Activated CD8-positive, alpha-beta T cell treated with anti-CD3 and anti-CD28 coated beads, Interleukin-2, amount 10 ng/mL, durations not matched to agents 7 days and 5 days (primary cell): ENCODE measurements around the gene PCNA. TPM values are rescaled to one million over a fixed set of nuclear protein-coding genes. Genes with fewer than 3 reads are reported as not detected.

ENCODE experiments used
- ATAC-seq: fragments of 150-1000 bp; cut with Tn5 transposase; one replicate; pipeline ENCODE4 v1.10.0; 2021; ENCODE audit warnings: moderate library complexity
- CTCF ChIA-PET: fragments of 350-600 bp; sonication (Branson Sonifier 250); formaldehyde crosslinking; loops from one replicate; lab custom pipeline; 2021; ENCODE audit warnings: antibody characterized with exemption; lab: Charles Lee
- POLR2A ChIA-PET: fragments of 350-600 bp; sonication (Branson Sonifier 250); formaldehyde crosslinking; loops from one replicate; lab custom pipeline; 2021; ENCODE audit warnings: antibody characterized with exemption; lab: Charles Lee
- DNase-seq: peaks from one replicate; pipeline ENCODE4 v3.0.0-alpha.2; 2020
- H3K27ac Mint-ChIP-seq: one replicate; pipeline ENCODE4 v1.8.0; 2021; ENCODE audit warnings: mild to moderate bottlenecking, mixed read lengths
- H3K27me3 Mint-ChIP-seq: one replicate; pipeline ENCODE4 v1.8.0; 2021; ENCODE audit warnings: low read depth, mixed read lengths
- H3K36me3 Mint-ChIP-seq: one replicate; pipeline ENCODE4 v1.8.0; 2021; ENCODE audit warnings: low read depth, mixed read lengths
- H3K4me1 Mint-ChIP-seq: one replicate; pipeline ENCODE4 v1.8.0; 2021; ENCODE audit warnings: low read depth, mixed read lengths
- H3K4me3 Mint-ChIP-seq: one replicate; pipeline ENCODE4 v1.8.0; 2021; ENCODE audit warnings: mild to moderate bottlenecking, mixed read lengths
- H3K9me3 Mint-ChIP-seq: one replicate; pipeline ENCODE4 v1.8.0; 2022; ENCODE audit warnings: mixed read lengths; ENCODE audit not compliant: insufficient read depth
- total RNA-seq, 2 experiments: library from RNA; stranded (reverse); gene quantifications; one replicate each; pipeline ENCODE4 v1.2.3, GENCODE V29; 2021

PCNA gene
- total RNA-seq, 2 experiments from 2014 or later, result 607 to 613 TPM

GRCh38 chr20:5140195-5140594 is 20.4 kb upstream of the PCNA start:
- ATAC-seq, result no peak
- Mint-ChIP-seq H3K9me3 (no peaks in the 10 kb centered on the region), H3K36me3 (peaks cover 14% of the 10 kb centered on the region), H3K4me1 (peaks cover 4% of the 10 kb centered on the region), H3K27me3 (no peaks in the 10 kb centered on the region), H3K4me3 (no peak overlapping the region), H3K27ac (no peak overlapping the region)
- POLR2A ChIA-PET, result no interaction called here
- CTCF ChIA-PET, result interaction anchor here (0.7 to 1.4 kb wide), 2 partner anchors 29 to 452 kb away, joined by 3 to 4 read pairs; no protein-coding TSS in a partner anchor
- no peak for DNase-seq

GRCh38 chr20:5136096-5136495 is 16.3 kb upstream of the PCNA start:
- ChIA-PET POLR2A (interaction anchor here (0.9 kb wide), 1 partner anchor 10 kb away, joined by 3 read pairs; the partner anchor contains the start of gene CDS2), CTCF (no interaction called here)
- H3K27ac Mint-ChIP-seq, result no peak overlapping the region
- H3K4me3 Mint-ChIP-seq, result no peak overlapping the region
- no peak for ATAC-seq
- no peaks in the 10 kb centered on the region for H3K27me3 Mint-ChIP-seq
- peaks cover 6% of the 10 kb centered on the region for H3K36me3 Mint-ChIP-seq
- peaks cover 8% of the 10 kb centered on the region for H3K4me1 Mint-ChIP-seq
- DNase-seq, result no peak
- H3K9me3 Mint-ChIP-seq, result no peaks in the 10 kb centered on the region

GRCh38 chr20:5135363-5136012 is 15.7 kb upstream of the PCNA start:
- H3K9me3 Mint-ChIP-seq, result no peaks in the 10 kb centered on the region
- no peak for ATAC-seq
- no peak overlapping the region for H3K4me3 Mint-ChIP-seq
- no peak for DNase-seq
- H3K27me3 Mint-ChIP-seq, result no peaks in the 10 kb centered on the region
- POLR2A ChIA-PET, result interaction anchor here (0.9 kb wide), 1 partner anchor 9 kb away, joined by 3 read pairs; the partner anchor contains the start of gene CDS2
- H3K36me3 Mint-ChIP-seq, result peaks cover 6% of the 10 kb centered on the region
- peaks cover 9% of the 10 kb centered on the region for H3K4me1 Mint-ChIP-seq
- no peak overlapping the region for H3K27ac Mint-ChIP-seq
- CTCF ChIA-PET, result no interaction called here

- no peak overlapping the region for H3K27ac Mint-ChIP-seq
- ChIA-PET POLR2A (no interaction called here), CTCF (interaction anchor here (3.8 kb wide), 1 partner anchor 59 kb away, joined by 29 read pairs; no protein-coding TSS in a partner anchor)
- no peaks in the 10 kb centered on the region for H3K27me3 Mint-ChIP-seq
- no peak for DNase-seq
- ATAC-seq, result no peak
- H3K36me3 Mint-ChIP-seq, result peaks cover 6% of the 10 kb centered on the region
- peaks cover 10% of the 10 kb centered on the region for H3K4me1 Mint-ChIP-seq
- no peaks in the 10 kb centered on the region for H3K9me3 Mint-ChIP-seq
- H3K4me3 Mint-ChIP-seq, result no peak overlapping the region
Observed at GRCh38 chr20:5133998-5134397, 14.2 kb upstream of the PCNA start.

- no peak overlapping the region for H3K27ac Mint-ChIP-seq
- no peaks in the 10 kb centered on the region for H3K9me3 Mint-ChIP-seq
- ChIA-PET POLR2A (interaction anchor here (1.3 kb wide), 2 partner anchors 12 to 59 kb away, joined by 3 to 4 read pairs; partner anchors contain the start of gene PCNA), CTCF (interaction anchor here (1.0 to 3.8 kb wide), 4 partner anchors 13 to 317 kb away, joined by 3 to 29 read pairs (median 7); no protein-coding TSS in a partner anchor)
- peaks cover 13% of the 10 kb centered on the region for H3K36me3 Mint-ChIP-seq
- no peak for ATAC-seq
- H3K27me3 Mint-ChIP-seq, result no peaks in the 10 kb centered on the region
- no peak overlapping the region for H3K4me3 Mint-ChIP-seq
- H3K4me1 Mint-ChIP-seq, result peaks cover 20% of the 10 kb centered on the region
- no peak for DNase-seq
Observed at GRCh38 chr20:5131502-5131901, 11.7 kb upstream of the PCNA start.

- H3K9me3 Mint-ChIP-seq, result no peaks in the 10 kb centered on the region
- peak overlapping the region; percentile 98 for H3K27ac Mint-ChIP-seq
- H3K36me3 Mint-ChIP-seq, result peaks cover 11% of the 10 kb centered on the region
- CTCF ChIA-PET, result interaction anchor here (2.2 kb wide), 1 partner anchor 64 kb away, joined by 20 read pairs; no protein-coding TSS in a partner anchor
- H3K4me1 Mint-ChIP-seq, result peaks cover 35% of the 10 kb centered on the region
- POLR2A ChIA-PET, result no interaction called here
- no peaks in the 10 kb centered on the region for H3K27me3 Mint-ChIP-seq
- DNase-seq (no peak), ATAC-seq (no peak)
- H3K4me3 Mint-ChIP-seq, result peak overlapping the region; percentile 87
Observed at GRCh38 chr20:5128886-5129285, 9.1 kb upstream of the PCNA start.

GRCh38 chr20:5127859-5128424 is 8.2 kb upstream of the PCNA start:
- POLR2A ChIA-PET, result interaction anchor here (1.4 to 2.6 kb wide), 5 partner anchors 41 to 128 kb away, joined by 5 to 19 read pairs (median 6); no protein-coding TSS in a partner anchor
- Mint-ChIP-seq H3K4me1 (peaks cover 41% of the 10 kb centered on the region), H3K9me3 (no peaks in the 10 kb centered on the region), H3K27ac (peak overlapping the region; percentile 98), H3K4me3 (peak overlapping the region; percentile 87), H3K36me3 (peaks cover 12% of the 10 kb centered on the region), H3K27me3 (no peaks in the 10 kb centered on the region)
- DNase-seq (no peak), ATAC-seq (no peak)
- CTCF ChIA-PET, result interaction anchor here (1.8 to 3.4 kb wide), 5 partner anchors 27 to 96 kb away, joined by 4 to 115 read pairs (median 20); no protein-coding TSS in a partner anchor

GRCh38 chr20:5127204-5127858 is 7.6 kb upstream of the PCNA start:
- no peaks in the 10 kb centered on the region for H3K9me3 Mint-ChIP-seq
- peaks cover 47% of the 10 kb centered on the region for H3K4me1 Mint-ChIP-seq
- no peaks in the 10 kb centered on the region for H3K27me3 Mint-ChIP-seq
- H3K27ac Mint-ChIP-seq, result peak overlapping the region; percentile 98
- ChIA-PET POLR2A (interaction anchor here (0.6 to 2.6 kb wide), 8 partner anchors 41 to 129 kb away, joined by 3 to 19 read pairs (median 5); no protein-coding TSS in a partner anchor), CTCF (interaction anchor here (0.9 to 3.4 kb wide), 18 partner anchors 26 to 321 kb away, joined by 3 to 115 read pairs (median 8); no protein-coding TSS in a partner anchor)
- ATAC-seq (peak; percentile 50), DNase-seq (peak; percentile 88)
- peak overlapping the region; percentile 87 for H3K4me3 Mint-ChIP-seq
- peaks cover 15% of the 10 kb centered on the region for H3K36me3 Mint-ChIP-seq

GRCh38 chr20:5126512-5127203 is 6.9 kb upstream of the PCNA start, which contains the start of gene CDS2:
Gene CDS2, plus strand, starts transcription at chr20:5127008. Its CDS starts 85 bp downstream, at chr20:5127093.
- CTCF ChIA-PET, result interaction anchor here (0.9 to 3.4 kb wide), 19 partner anchors 25 to 322 kb away, joined by 3 to 115 read pairs (median 7); no protein-coding TSS in a partner anchor
- POLR2A ChIA-PET, result interaction anchor here (0.6 to 2.6 kb wide), 13 partner anchors 9 to 315 kb away, joined by 3 to 19 read pairs (median 4); no protein-coding TSS in a partner anchor
- no peaks in the 10 kb centered on the region for H3K27me3 Mint-ChIP-seq
- peak within 1 kb of the TSS; percentile 87 for H3K4me3 Mint-ChIP-seq
- H3K4me1 Mint-ChIP-seq, result peaks cover 52% of the 10 kb centered on the region
- DNase-seq, result peak; percentile 100
- no peaks in the 10 kb centered on the region for H3K9me3 Mint-ChIP-seq
- ATAC-seq, result peak; percentile 95
- peaks cover 15% of the 10 kb centered on the region for H3K36me3 Mint-ChIP-seq
- peak within 1 kb of the TSS; percentile 98 for H3K27ac Mint-ChIP-seq

- peaks cover 26% of the 10 kb centered on the region for H3K36me3 Mint-ChIP-seq
- H3K27me3 Mint-ChIP-seq, result no peaks in the 10 kb centered on the region
- no peak for DNase-seq
- ChIA-PET POLR2A (interaction anchor here (0.6 kb wide), 1 partner anchor 8 kb away, joined by 4 read pairs; no protein-coding TSS in a partner anchor), CTCF (no interaction called here)
- no peaks in the 10 kb centered on the region for H3K9me3 Mint-ChIP-seq
- no peak overlapping the region for H3K4me3 Mint-ChIP-seq
- H3K27ac Mint-ChIP-seq, result no peak overlapping the region
- peaks cover 53% of the 10 kb centered on the region for H3K4me1 Mint-ChIP-seq
- no peak for ATAC-seq
Observed at GRCh38 chr20:5122873-5123260, 3.1 kb upstream of the PCNA start.

- H3K27me3 Mint-ChIP-seq, result no peaks in the 10 kb centered on the region
- POLR2A ChIA-PET, result interaction anchor here (0.7 to 2.2 kb wide), 15 partner anchors 11 to 309 kb away, joined by 3 to 11 read pairs (median 4); no protein-coding TSS in a partner anchor
- peaks cover 51% of the 10 kb centered on the region for H3K36me3 Mint-ChIP-seq
- H3K4me3 Mint-ChIP-seq, result peak overlapping the region; percentile 91
- H3K27ac Mint-ChIP-seq, result peak overlapping the region; percentile 97
- DNase-seq (no peak), ATAC-seq (no peak)
- CTCF ChIA-PET, result interaction anchor here (1.2 to 2.0 kb wide), 3 partner anchors 19 to 164 kb away, joined by 4 to 29 read pairs (median 7); no protein-coding TSS in a partner anchor
- peaks cover 68% of the 10 kb centered on the region for H3K4me1 Mint-ChIP-seq
- no peaks in the 10 kb centered on the region for H3K9me3 Mint-ChIP-seq
Observed at GRCh38 chr20:5120185-5120476, 373 bp upstream of the PCNA start.
